Astrocyte (in vitro differentiated cells and primary cell): Measurements from ENCODE around the gene COMMD4. TPM values are rescaled to one million over a fixed set of nuclear protein-coding genes. Genes with fewer than 3 reads are reported as not detected.

Experiments used
- DNase-seq: peaks from one replicate; pipeline ENCODE4 v3.0.0-alpha.2; 2010; ENCODE audit warnings: low read depth
- FAIRE-seq: peaks from 2 replicates; lab custom pipeline; 2011; peaks lifted over from hg19 to GRCh38; lab: Jason Lieb, UNC
- H2AFZ ChIP-seq: 2 replicates; pipeline ENCODE4 v1.6.0; 2012; ENCODE audit warnings: low read depth, low read length, inconsistent platforms
- H3K27ac ChIP-seq: 2 replicates; pipeline ENCODE4 v1.5.1; 2011; ENCODE audit warnings: low read depth, low read length, inconsistent platforms
- H3K27me3 ChIP-seq: 2 replicates; pipeline ENCODE4 v1.6.0; 2011; ENCODE audit warnings: low read length, inconsistent platforms; ENCODE audit not compliant: insufficient read depth
- H3K36me3 ChIP-seq: 2 replicates; pipeline ENCODE4 v1.5.1; 2011; ENCODE audit warnings: low read length, inconsistent platforms; ENCODE audit not compliant: insufficient read depth
- H3K4me1 ChIP-seq: 2 replicates; pipeline ENCODE4 v1.5.1; 2011; ENCODE audit warnings: low read length, inconsistent platforms; ENCODE audit not compliant: insufficient read depth
- H3K4me2 ChIP-seq: 2 replicates; pipeline ENCODE4 v1.6.0; 2012; ENCODE audit warnings: low read length, inconsistent platforms
- H3K4me3 ChIP-seq: 2 replicates; pipeline ENCODE4 v1.5.1; 2011; ENCODE audit warnings: low read depth, mild to moderate bottlenecking, low read length, inconsistent platforms; ENCODE audit not compliant: insufficient read depth
- H3K79me2 ChIP-seq: 2 replicates; pipeline ENCODE4 v1.6.0; 2012; ENCODE audit warnings: mild to moderate bottlenecking, low read length, inconsistent platforms; ENCODE audit not compliant: insufficient read depth
- H3K9ac ChIP-seq: 2 replicates; pipeline ENCODE4 v1.6.0; 2012; ENCODE audit warnings: mild to moderate bottlenecking, low read length, inconsistent platforms
- H3K9me3 ChIP-seq: 2 replicates; pipeline ENCODE4 v1.5.1; 2012; ENCODE audit warnings: low read depth, mild to moderate bottlenecking, low read length, inconsistent platforms; ENCODE audit not compliant: insufficient read depth
- H4K20me1 ChIP-seq: 2 replicates; pipeline ENCODE4 v1.6.0; 2012; ENCODE audit warnings: low read length, inconsistent platforms; ENCODE audit not compliant: insufficient read depth
- H3K27ac Mint-ChIP-seq: one replicate; pipeline ENCODE4 v1.8.0; 2021; ENCODE audit warnings: mild to moderate bottlenecking, mixed read lengths; ENCODE audit not compliant: unreplicated experiment
- H3K27me3 Mint-ChIP-seq: one replicate; pipeline ENCODE4 v1.8.0; 2021; ENCODE audit warnings: low read depth, mixed read lengths; ENCODE audit not compliant: unreplicated experiment
- H3K36me3 Mint-ChIP-seq: one replicate; pipeline ENCODE4 v1.8.0; 2021; ENCODE audit warnings: low read depth, mixed read lengths; ENCODE audit not compliant: unreplicated experiment
- H3K4me1 Mint-ChIP-seq: one replicate; pipeline ENCODE4 v1.8.0; 2021; ENCODE audit warnings: low read depth, mixed read lengths; ENCODE audit not compliant: unreplicated experiment
- H3K4me3 Mint-ChIP-seq: one replicate; pipeline ENCODE4 v1.8.0; 2021; ENCODE audit warnings: mild to moderate bottlenecking, moderate library complexity, mixed read lengths; ENCODE audit not compliant: unreplicated experiment
- H3K9me3 Mint-ChIP-seq: one replicate; pipeline ENCODE4 v1.8.0; 2021; ENCODE audit warnings: mild to moderate bottlenecking, mixed read lengths; ENCODE audit not compliant: unreplicated experiment
- CTCF ChIP-seq: IDR thresholded peaks from 2 replicates; pipeline ENCODE4 v1.5.1; 2011; ENCODE audit warnings: low read depth, mild to moderate bottlenecking, inconsistent platforms, low read length, moderate library complexity; ENCODE audit not compliant: insufficient read depth
- EZH2 ChIP-seq: IDR thresholded peaks from 2 replicates; pipeline ENCODE4 v1.6.1; 2012; ENCODE audit warnings: mild to moderate bottlenecking, low read length, inconsistent platforms; ENCODE audit not compliant: insufficient read depth
- total RNA-seq: library from RNA; stranded (reverse); gene quantifications from 2 replicates; pipeline ENCODE4 v1.2.1, GENCODE V29; 2021

The COMMD4 gene
- total RNA-seq, 1 donor from 2014 or later: 61.0 TPM

DNA sequence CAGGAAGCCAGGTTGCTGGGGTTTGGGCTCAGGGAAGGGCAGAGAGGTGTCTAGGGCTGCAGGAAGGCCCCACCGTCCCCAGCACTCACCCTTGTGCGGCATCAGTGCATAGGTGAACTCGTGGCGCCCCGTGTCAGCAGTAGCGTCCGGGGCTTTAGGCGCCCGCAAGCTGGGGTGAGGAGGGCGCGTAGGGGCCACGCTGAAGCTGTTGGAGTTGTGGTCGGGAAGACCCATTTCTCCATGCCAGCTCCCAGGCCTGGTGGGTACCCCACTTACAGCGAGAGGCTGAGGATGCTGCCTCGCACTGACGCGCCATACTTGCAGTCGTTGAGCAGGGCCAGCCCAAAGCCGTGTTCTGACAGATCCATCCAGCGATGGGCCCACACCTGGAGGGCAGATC, 20.7 kb downstream of the COMMD4 start:
- no peaks in the 10 kb centered on the region for H3K79me2 ChIP-seq
- H3K4me2 ChIP-seq: no peak overlapping the region
- peaks cover 5% of the 10 kb centered on the region for H3K36me3 Mint-ChIP-seq
- H3K27me3 ChIP-seq: no peaks in the 10 kb centered on the region
- TF ChIP-seq CTCF (no peak), EZH2 (no peak)
- H2AFZ ChIP-seq: no peak overlapping the region
- peaks cover 6% of the 10 kb centered on the region for H3K36me3 ChIP-seq
- no peaks in the 10 kb centered on the region for H3K27me3 Mint-ChIP-seq
- FAIRE-seq (no peak), DNase-seq (no peak)
- H4K20me1 ChIP-seq: peaks cover 5% of the 10 kb centered on the region
- no peaks in the 10 kb centered on the region for H3K9me3 ChIP-seq
- H3K4me1 Mint-ChIP-seq: peaks cover 3% of the 10 kb centered on the region
- H3K4me3 Mint-ChIP-seq: no peak overlapping the region
- H3K9ac ChIP-seq: no peak overlapping the region
- no peak overlapping the region for H3K4me3 ChIP-seq
- no peaks in the 10 kb centered on the region for H3K9me3 Mint-ChIP-seq
- H3K27ac Mint-ChIP-seq: no peak overlapping the region
- H3K27ac ChIP-seq: no peak overlapping the region
- no peaks in the 10 kb centered on the region for H3K4me1 ChIP-seq

DNA sequence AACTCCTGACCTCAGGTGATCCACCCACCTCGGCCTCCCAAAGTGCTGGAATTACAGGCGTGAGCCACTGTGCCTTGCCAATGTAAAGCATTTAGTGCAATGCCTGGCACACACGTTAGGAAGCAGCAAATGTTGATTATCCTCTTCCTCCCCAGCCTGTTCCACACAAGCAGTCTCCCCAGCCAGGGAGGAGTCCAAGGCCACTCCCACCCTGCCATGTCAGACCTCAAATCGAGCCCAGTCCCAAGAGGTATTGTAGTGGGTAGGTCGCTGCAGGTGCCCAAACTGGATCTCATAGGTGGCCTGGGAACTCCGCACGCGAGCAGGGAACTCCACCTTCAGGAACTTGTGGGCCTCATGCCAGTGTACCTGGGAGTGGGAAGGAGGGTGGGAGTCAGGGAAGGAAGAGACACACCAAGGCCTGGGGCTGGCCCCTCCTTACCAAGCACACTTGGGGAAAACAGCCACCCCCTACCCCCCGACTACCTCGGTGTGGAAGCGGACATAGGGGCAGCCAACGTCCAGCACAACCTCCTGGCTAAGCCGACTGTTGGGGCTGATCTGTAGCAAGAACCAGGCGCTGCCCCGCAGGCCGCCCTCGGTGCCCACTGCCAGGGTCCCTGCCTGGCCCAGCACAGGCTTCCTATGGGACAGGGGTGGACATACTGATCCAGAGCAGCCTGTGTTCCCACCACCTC, 22.3 kb downstream of the COMMD4 start:
- Mint-ChIP-seq H3K27me3 (no peaks in the 10 kb centered on the region), H3K9me3 (no peaks in the 10 kb centered on the region), H3K27ac (no peak overlapping the region), H3K36me3 (peaks cover 8% of the 10 kb centered on the region), H3K4me1 (peaks cover 3% of the 10 kb centered on the region), H3K4me3 (no peak overlapping the region)
- peaks cover 5% of the 10 kb centered on the region for H4K20me1 ChIP-seq
- FAIRE-seq (no peak), DNase-seq (no peak)
- H3K27ac ChIP-seq: no peak overlapping the region
- H3K4me1 ChIP-seq: no peaks in the 10 kb centered on the region
- H3K9me3 ChIP-seq: no peaks in the 10 kb centered on the region
- H3K27me3 ChIP-seq: no peaks in the 10 kb centered on the region
- H3K9ac ChIP-seq: no peak overlapping the region
- H3K4me2 ChIP-seq: no peak overlapping the region
- H3K36me3 ChIP-seq: peaks cover 6% of the 10 kb centered on the region
- H3K79me2 ChIP-seq: no peaks in the 10 kb centered on the region
- TF ChIP-seq CTCF: no peak
- no peak for TF ChIP-seq EZH2
- no peak overlapping the region for H3K4me3 ChIP-seq
- no peak overlapping the region for H2AFZ ChIP-seq

DNA sequence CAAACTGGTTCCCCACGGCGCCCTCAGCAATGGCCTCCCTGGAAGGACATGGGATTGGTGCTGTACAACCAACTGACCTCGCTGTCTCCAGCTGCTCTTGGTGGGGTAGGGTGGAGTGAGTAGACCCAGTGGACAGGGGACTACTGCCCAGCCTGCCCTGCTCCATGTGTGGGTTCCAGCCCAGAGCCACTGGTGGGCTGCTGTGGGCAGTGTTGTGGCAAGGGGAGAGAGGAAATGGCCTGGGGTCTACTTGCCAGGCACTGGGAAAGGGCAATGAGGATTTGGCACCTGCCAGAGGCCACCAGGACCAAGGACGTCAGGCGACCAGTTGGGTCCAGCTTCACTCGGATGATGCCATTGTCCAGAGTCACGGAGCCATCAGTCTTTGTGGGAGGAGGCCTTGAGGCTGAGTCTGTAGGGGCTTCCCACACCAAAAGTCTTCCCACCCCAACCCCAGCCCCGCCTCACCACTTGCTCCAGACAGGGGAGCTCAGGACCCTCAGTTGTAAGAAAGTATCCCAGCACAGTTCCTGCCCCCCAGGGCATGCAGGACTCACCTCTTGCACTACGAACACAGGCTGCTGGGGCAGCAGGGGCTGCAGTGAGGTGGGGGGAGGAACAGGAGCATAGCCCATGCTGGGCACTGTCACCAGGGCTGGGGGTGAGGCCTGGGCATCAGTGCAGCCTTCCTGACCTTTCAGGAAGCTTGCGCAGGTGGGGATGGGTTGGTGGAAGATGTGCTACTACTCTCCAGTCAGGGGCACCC, 23.1 kb downstream of the COMMD4 start:
- Mint-ChIP-seq H3K27ac (no peak overlapping the region), H3K9me3 (no peaks in the 10 kb centered on the region), H3K36me3 (peaks cover 10% of the 10 kb centered on the region), H3K27me3 (no peaks in the 10 kb centered on the region), H3K4me3 (no peak overlapping the region), H3K4me1 (peaks cover 3% of the 10 kb centered on the region)
- DNase-seq (no peak), FAIRE-seq (no peak)
- Histone ChIP-seq H3K9ac (no peak overlapping the region), H3K79me2 (no peaks in the 10 kb centered on the region), H3K4me3 (no peak overlapping the region), H3K4me2 (no peak overlapping the region), H3K36me3 (peaks cover 7% of the 10 kb centered on the region), H3K27me3 (no peaks in the 10 kb centered on the region), H3K4me1 (no peaks in the 10 kb centered on the region), H4K20me1 (peaks cover 5% of the 10 kb centered on the region), H3K9me3 (no peaks in the 10 kb centered on the region), H2AFZ (no peak overlapping the region), H3K27ac (no peak overlapping the region)
- TF ChIP-seq CTCF (no peak), EZH2 (no peak)
